Central memory CD8-positive, alpha-beta T cell (primary cell): ENCODE measurements around the gene NAV3.

Source experiments
- ATAC-seq: fragments of 150-1000 bp; cut with Tn5 transposase; replicated peaks from 2 replicates; pipeline ENCODE4 v1.10.0; 2022; ENCODE audit warnings: mild to moderate bottlenecking, moderate FRiP score, moderate number of reproducible peaks; ENCODE audit not compliant: poor library complexity, severe bottlenecking; ENCODE audit errors: extremely low read depth
- DNase-seq, 2 donors: peaks; one replicate each; pipeline ENCODE4 v3.0.0; 2021; ENCODE audit warnings: low spot score in 2 of 2
- H3K27ac Mint-ChIP-seq: one replicate; pipeline ENCODE4 v1.8.0; 2022; ENCODE audit warnings: low read depth, mild to moderate bottlenecking, moderate library complexity, mixed read lengths
- H3K27me3 Mint-ChIP-seq: one replicate; pipeline ENCODE4 v1.8.0; 2022; ENCODE audit warnings: mixed read lengths
- H3K36me3 Mint-ChIP-seq: one replicate; pipeline ENCODE4 v1.8.0; 2022; ENCODE audit warnings: mild to moderate bottlenecking, moderate library complexity, mixed read lengths; ENCODE audit not compliant: insufficient read depth
- H3K4me1 Mint-ChIP-seq: one replicate; pipeline ENCODE4 v1.8.0; 2022; ENCODE audit warnings: mixed read lengths
- H3K4me3 Mint-ChIP-seq: one replicate; pipeline ENCODE4 v1.8.0; 2022; ENCODE audit warnings: mild to moderate bottlenecking, moderate library complexity, mixed read lengths
- H3K9me3 Mint-ChIP-seq: one replicate; pipeline ENCODE4 v1.8.0; 2022; ENCODE audit warnings: mixed read lengths

NAV3 gene

GRCh38 chr12:77915071-77915600 is 84.4 kb downstream of the NAV3 start:
- DNase-seq, result no peak
- Mint-ChIP-seq H3K27ac (no peak overlapping the region), H3K4me1 (no peaks in the 10 kb centered on the region), H3K27me3 (no peaks in the 10 kb centered on the region), H3K4me3 (no peak overlapping the region), H3K9me3 (peaks cover 17% of the 10 kb centered on the region), H3K36me3 (no peaks in the 10 kb centered on the region)
- ATAC-seq, result no peak

- H3K9me3 Mint-ChIP-seq, result peaks cover 17% of the 10 kb centered on the region
- H3K36me3 Mint-ChIP-seq, result no peaks in the 10 kb centered on the region
- no peak for ATAC-seq
Measured at GRCh38 chr12:77916276-77916675, 85.6 kb downstream of the NAV3 start.

GRCh38 chr12:77918046-77918445 is 87.4 kb downstream of the NAV3 start:
- Mint-ChIP-seq H3K27ac (no peak overlapping the region), H3K4me3 (no peak overlapping the region), H3K36me3 (no peaks in the 10 kb centered on the region), H3K9me3 (peaks cover 21% of the 10 kb centered on the region), H3K27me3 (no peaks in the 10 kb centered on the region), H3K4me1 (no peaks in the 10 kb centered on the region)
- ATAC-seq, result no peak
- DNase-seq, result no peak

More at GRCh38 chr12:77916276-77916675, 85.6 kb downstream of the NAV3 start:
- H3K27me3 Mint-ChIP-seq, result no peaks in the 10 kb centered on the region
- no peak overlapping the region for H3K27ac Mint-ChIP-seq
- no peak for DNase-seq
- H3K4me3 Mint-ChIP-seq, result no peak overlapping the region
- no peaks in the 10 kb centered on the region for H3K4me1 Mint-ChIP-seq

GRCh38 chr12:77919450-77919849 is 88.8 kb downstream of the NAV3 start:
- no peaks in the 10 kb centered on the region for H3K27me3 Mint-ChIP-seq

GRCh38 chr12:77923882-77924281 is 93.2 kb downstream of the NAV3 start:
- no peak overlapping the region for H3K4me3 Mint-ChIP-seq
- ATAC-seq (no peak), DNase-seq (no peak)
- no peak overlapping the region for H3K27ac Mint-ChIP-seq
- H3K9me3 Mint-ChIP-seq, result peaks cover 13% of the 10 kb centered on the region
- H3K36me3 Mint-ChIP-seq, result no peaks in the 10 kb centered on the region
- no peaks in the 10 kb centered on the region for H3K4me1 Mint-ChIP-seq
- no peaks in the 10 kb centered on the region for H3K27me3 Mint-ChIP-seq

More at GRCh38 chr12:77919450-77919849, 88.8 kb downstream of the NAV3 start:
- ATAC-seq (no peak), DNase-seq (no peak)
- Mint-ChIP-seq H3K4me1 (no peaks in the 10 kb centered on the region), H3K36me3 (no peaks in the 10 kb centered on the region), H3K27ac (no peak overlapping the region), H3K9me3 (peaks cover 23% of the 10 kb centered on the region), H3K4me3 (no peak overlapping the region)

- Mint-ChIP-seq H3K4me3 (no peak overlapping the region), H3K9me3 (peaks cover 13% of the 10 kb centered on the region), H3K4me1 (no peaks in the 10 kb centered on the region), H3K27ac (no peak overlapping the region), H3K27me3 (no peaks in the 10 kb centered on the region), H3K36me3 (no peaks in the 10 kb centered on the region)
- ATAC-seq (no peak), DNase-seq (no peak)
Measured at GRCh38 chr12:77924703-77925102, 94.0 kb downstream of the NAV3 start.

- DNase-seq (no peak), ATAC-seq (no peak)
Measured at GRCh38 chr12:77925536-77926108, 94.9 kb downstream of the NAV3 start.

GRCh38 chr12:77928078-77928477 is 97.4 kb downstream of the NAV3 start:
- Mint-ChIP-seq H3K36me3 (no peaks in the 10 kb centered on the region), H3K4me1 (no peaks in the 10 kb centered on the region), H3K4me3 (no peak overlapping the region), H3K27me3 (no peaks in the 10 kb centered on the region), H3K9me3 (peaks cover 8% of the 10 kb centered on the region), H3K27ac (no peak overlapping the region)
- no peak for ATAC-seq
- no peak for DNase-seq

More at GRCh38 chr12:77925536-77926108, 94.9 kb downstream of the NAV3 start:
- Mint-ChIP-seq H3K9me3 (peaks cover 13% of the 10 kb centered on the region), H3K27ac (no peak overlapping the region), H3K27me3 (no peaks in the 10 kb centered on the region), H3K4me1 (no peaks in the 10 kb centered on the region), H3K4me3 (no peak overlapping the region), H3K36me3 (no peaks in the 10 kb centered on the region)

- H3K27ac Mint-ChIP-seq, result no peak overlapping the region
- H3K27me3 Mint-ChIP-seq, result no peaks in the 10 kb centered on the region
- peaks cover 13% of the 10 kb centered on the region for H3K9me3 Mint-ChIP-seq
- no peak for DNase-seq
- no peak overlapping the region for H3K4me3 Mint-ChIP-seq
- H3K36me3 Mint-ChIP-seq, result no peaks in the 10 kb centered on the region
- no peak for ATAC-seq
- H3K4me1 Mint-ChIP-seq, result no peaks in the 10 kb centered on the region
Measured at GRCh38 chr12:77932216-77932615, 101.5 kb downstream of the NAV3 start.

GRCh38 chr12:77938301-77938700 is 107.6 kb downstream of the NAV3 start:
- peaks cover 19% of the 10 kb centered on the region for H3K9me3 Mint-ChIP-seq
- H3K27me3 Mint-ChIP-seq, result no peaks in the 10 kb centered on the region
- ATAC-seq, result no peak
- peaks cover 1% of the 10 kb centered on the region for H3K36me3 Mint-ChIP-seq
- no peak overlapping the region for H3K27ac Mint-ChIP-seq
- no peak overlapping the region for H3K4me3 Mint-ChIP-seq
- DNase-seq, result no peak
- no peaks in the 10 kb centered on the region for H3K4me1 Mint-ChIP-seq

GRCh38 chr12:77940011-77940423 is 109.3 kb downstream of the NAV3 start:
- no peaks in the 10 kb centered on the region for H3K4me1 Mint-ChIP-seq
- DNase-seq, result no peak
- ATAC-seq, result no peak
- no peak overlapping the region for H3K27ac Mint-ChIP-seq
- H3K9me3 Mint-ChIP-seq, result peaks cover 24% of the 10 kb centered on the region
- no peaks in the 10 kb centered on the region for H3K27me3 Mint-ChIP-seq
- H3K4me3 Mint-ChIP-seq, result no peak overlapping the region
- peaks cover 1% of the 10 kb centered on the region for H3K36me3 Mint-ChIP-seq

- Mint-ChIP-seq H3K27me3 (no peaks in the 10 kb centered on the region), H3K36me3 (peaks cover 1% of the 10 kb centered on the region), H3K4me3 (no peak overlapping the region), H3K27ac (no peak overlapping the region), H3K9me3 (peaks cover 21% of the 10 kb centered on the region), H3K4me1 (no peaks in the 10 kb centered on the region)
- DNase-seq (no peak), ATAC-seq (no peak)
Measured at GRCh38 chr12:77940567-77940966, 109.9 kb downstream of the NAV3 start.

- Mint-ChIP-seq H3K27me3 (no peaks in the 10 kb centered on the region), H3K4me1 (no peaks in the 10 kb centered on the region), H3K4me3 (no peak overlapping the region), H3K9me3 (peaks cover 19% of the 10 kb centered on the region), H3K36me3 (peaks cover 1% of the 10 kb centered on the region), H3K27ac (no peak overlapping the region)
- DNase-seq (no peak), ATAC-seq (no peak)
Measured at GRCh38 chr12:77941401-77941800, 110.7 kb downstream of the NAV3 start.
